HCT116 (cell line): ENCODE results near the gene ELFN2. TPM values are rescaled to one million over a fixed set of nuclear protein-coding genes. Genes with fewer than 3 reads are reported as not detected.
"Not testable (repeated sequence)": the region's sequence is repeated elsewhere in the genome, so short reads cannot be mapped to it uniquely, and the experiment has no call there.

Experiments
- ATAC-seq: fragments of 200-7000 bp; cut with Tn5 transposase; 2 replicates; pipeline ENCODE4 v1.9.1; 2020; ENCODE audit warnings: mild to moderate bottlenecking, moderate library complexity
- BruUV-seq: library from RNA; stranded (reverse); fragments of 400-500 nt; replicated peaks from 2 replicates; lab custom pipeline; 2021; lab: Mats Ljungman, UMichigan
- CTCF ChIA-PET: fragments of 300-600 bp; sonication (Branson Sonifier 250); formaldehyde crosslinking; loops from one replicate; lab custom pipeline; 2021; ENCODE audit warnings: antibody characterized with exemption; lab: Charles Lee
- POLR2A ChIA-PET: fragments of 300-600, 350-600 bp; sonication (Branson Sonifier 250); formaldehyde crosslinking; loops from one replicate; lab custom pipeline; 2021; ENCODE audit warnings: antibody characterized with exemption; lab: Charles Lee
- RAD21 ChIA-PET, 2 experiments: fragments of 300-600 bp; sonication (Branson Sonifier 250); formaldehyde crosslinking; loops; one replicate each; lab custom pipeline; 2023; ENCODE audit warnings: low total read pairs in 2 of 2; ENCODE audit not compliant: uncharacterized antibody in 2 of 2, unreplicated experiment in 2 of 2, low non-redundant PET in 1 of 2; lab: Charles Lee
- DNase-seq: peaks from one replicate; pipeline ENCODE4 v3.0.0-alpha.2; 2010; ENCODE audit warnings: low read depth, low spot score
- H2AFZ ChIP-seq: fragments of 200-600 bp; shearing (Covaris generic), sonication (generic); 2 replicates; pipeline ENCODE4 v1.6.1; 2017; ENCODE audit warnings: low read depth, mixed run types, mixed read lengths, antibody characterized with exemption, low read length; ENCODE audit not compliant: poor library complexity, severe bottlenecking
- H3K27ac ChIP-seq: 2 replicates; pipeline ENCODE4 v1.5.1; 2012; ENCODE audit warnings: low read depth, low read length
- H3K27me3 ChIP-seq: fragments of 200-600 bp; sonication (generic); 2 replicates; pipeline ENCODE4 v1.6.1; 2016; ENCODE audit warnings: mixed run types, low read length, mixed read lengths; ENCODE audit not compliant: insufficient read depth
- H3K36me3 ChIP-seq, 2 experiments: fragments of 200-500 bp in 1 of 2; fragments of 200-600 bp in 1 of 2; sonication (Bioruptor generic) in 1 of 2; sonication (generic) in 1 of 2; 2 replicates each; pipeline versions ENCODE4 v1.5.1 to v1.6.1; 2014 to 2016; ENCODE audit warnings: low read length in 2 of 2, inconsistent platforms in 1 of 2, mixed read lengths in 1 of 2, mixed run types in 1 of 2; ENCODE audit not compliant: insufficient read depth in 2 of 2, control insufficient read depth in 1 of 2
- H3K4me1 ChIP-seq, 2 experiments: fragments of 200-600 bp in 1 of 2; sonication (generic) in 1 of 2; 2 replicates each; pipeline versions ENCODE4 v1.5.1 to v1.6.1; 2012 to 2017; ENCODE audit warnings: low read length in 2 of 2, inconsistent platforms in 1 of 2, mild to moderate bottlenecking in 1 of 2, mixed read lengths in 1 of 2, mixed run types in 1 of 2, moderate library complexity in 1 of 2; ENCODE audit not compliant: insufficient read depth in 2 of 2, control insufficient read depth in 1 of 2
- H3K4me2 ChIP-seq: fragments of 200-600 bp; sonication (generic); 2 replicates; pipeline ENCODE4 v1.6.1; 2017; ENCODE audit warnings: mixed run types, low read length, mixed read lengths
- H3K4me3 ChIP-seq, 2 experiments: fragments of 200-600 bp in 1 of 2; sonication (generic) in 1 of 2; replicated peaks in 1 of 2; 2 replicates each; pipeline ENCODE4 v1.5.1; 2011 to 2016; ENCODE audit warnings: low read length in 2 of 2, control low read depth in 1 of 2, low read depth in 1 of 2, mild to moderate bottlenecking in 1 of 2, mixed read lengths in 1 of 2, mixed run types in 1 of 2
- H3K79me2 ChIP-seq: fragments of 200-600 bp; sonication (generic); 2 replicates; pipeline ENCODE4 v1.6.1; 2017; ENCODE audit warnings: mild to moderate bottlenecking, mixed run types, low read length, moderate library complexity, mixed read lengths; ENCODE audit not compliant: insufficient read depth
- H3K9ac ChIP-seq: fragments of 200-600 bp; sonication (generic); 2 replicates; pipeline ENCODE4 v1.6.1; 2016; ENCODE audit warnings: low read length, mixed read lengths
- H3K9me2 ChIP-seq: fragments of 200-600 bp; sonication (generic), shearing (Covaris generic); 2 replicates; pipeline ENCODE4 v1.6.1; 2017; ENCODE audit warnings: mixed run types, mild to moderate bottlenecking, moderate library complexity; ENCODE audit not compliant: insufficient read depth
- H3K9me3 ChIP-seq, 2 experiments: fragments of 200-500 bp in 1 of 2; fragments of 200-600 bp in 1 of 2; sonication (Bioruptor generic) in 1 of 2; sonication (generic) in 1 of 2; 2 replicates each; pipeline ENCODE4 v1.6.1; 2014 to 2017; ENCODE audit warnings: low read length in 2 of 2, mixed read lengths in 2 of 2, inconsistent platforms in 1 of 2, low read depth in 1 of 2, mild to moderate bottlenecking in 1 of 2, mixed run types in 1 of 2, moderate library complexity in 1 of 2; ENCODE audit not compliant: control insufficient read depth in 1 of 2, insufficient read depth in 1 of 2
- H4K20me1 ChIP-seq: fragments of 200-600 bp; sonication (generic), shearing (Covaris generic); 2 replicates; pipeline ENCODE4 v1.6.1; 2017; ENCODE audit warnings: mixed run types, mild to moderate bottlenecking, moderate library complexity; ENCODE audit not compliant: insufficient read depth
- CTCF ChIP-seq, 3 experiments: fragments of 200-600 bp in 1 of 3; sonication (generic) in 1 of 3; IDR thresholded peaks in 2 of 3; conservative IDR thresholded peaks in 1 of 3; 2 replicates each; pipeline ENCODE4 v1.5.1; 2012 to 2017; ENCODE audit warnings: low read depth in 2 of 3, low read length in 2 of 3, antibody characterized with exemption in 1 of 3, borderline replicate concordance in 1 of 3, control low read depth in 1 of 3, mild to moderate bottlenecking in 1 of 3, mixed read lengths in 1 of 3, mixed run types in 1 of 3, moderate library complexity in 1 of 3; ENCODE audit not compliant: insufficient read depth in 1 of 3
- TCF7L2 ChIP-seq: IDR thresholded peaks from 2 replicates; pipeline ENCODE4 v1.7.0; 2011; ENCODE audit warnings: borderline replicate concordance, inconsistent platforms; ENCODE audit not compliant: insufficient read depth, insufficient read length; ENCODE audit errors: extremely low read depth
- intact Hi-C: fragments of 100-400 bp; cut with micrococcal nuclease; formaldehyde crosslinking; loops from 2 replicates; pipeline ENCODE4 v1.10.0; 2022
- total RNA-seq: library from RNA; stranded (reverse); gene quantifications from one replicate; pipeline ENCODE4 v1.2.1, GENCODE V29; 2021; ENCODE audit not compliant: unreplicated experiment

ELFN2 gene
- total RNA-seq, 1 experiment from 2014 or later: 45.4 TPM

GRCh38 chr22:37328538-37329237, 98.6 kb downstream of the ELFN2 start:
- CTCF ChIA-PET: interaction anchor here (1.1 to 5.7 kb wide), 4 partner anchors 12 to 238 kb away, joined by 3 to 101 read pairs (median 9); no protein-coding TSS in a partner anchor
- peak overlapping the region; percentile 0 to 40; a peak in 3 of 4 replicates for H3K4me3 ChIP-seq
- not testable (repeated sequence) for H3K9me3 ChIP-seq, DNase-seq, H3K79me2 ChIP-seq, H3K36me3 ChIP-seq, H3K27me3 ChIP-seq, BruUV-seq, H2AFZ ChIP-seq, H4K20me1 ChIP-seq, ATAC-seq, H3K9me2 ChIP-seq
- H3K4me1 ChIP-seq: peaks cover 91 to 100% of the 10 kb centered on the region in 2 experiments
- peak overlapping the region; percentile 100 for H3K27ac ChIP-seq
- peak overlapping the region; percentile 83 for H3K4me2 ChIP-seq
- POLR2A ChIA-PET: interaction anchor here (0.9 to 6.8 kb wide), 7 partner anchors 11 to 127 kb away, joined by 3 to 152 read pairs (median 4); no protein-coding TSS in a partner anchor
- intact Hi-C loops: loop anchor here (1.0 to 2.0 kb wide), 2 partner anchors 12 to 128 kb away; no protein-coding TSS in a partner anchor
- RAD21 ChIA-PET: interaction anchor here (1.0 to 3.7 kb wide), 8 partner anchors 11 to 129 kb away, joined by 3 to 24 read pairs (median 6); no protein-coding TSS in a partner anchor
- H3K9ac ChIP-seq: peak overlapping the region; percentile 81
- TF ChIP-seq TCF7L2: peak; percentile 50
- TF ChIP-seq CTCF (IDR thresholded peaks at IDR 0.05 in 2 of 3, conservative IDR thresholded peaks at IDR 0.05 in 1 of 3; ENCODE audit: borderline replicate concordance in 1 of 3, insufficient read depth in 1 of 3, low read depth in 2 of 3, low read length in 2 of 3): peak in 1 of 3 experiments; percentile 50; a peak in 2 of 6 replicates
